Left ventricle myocardium inferior (tissue), 1 donor: Measurements from ENCODE around the gene SLC37A4. TPM values are rescaled to one million over a fixed set of nuclear protein-coding genes. Genes with fewer than 3 reads are reported as not detected.

Experiments used
- DNase-seq: peaks from one replicate; pipeline ENCODE4 v3.0.0-alpha.2; 2020
- H3K27ac ChIP-seq: fragments of 200-600 bp; replicated peaks from 2 replicates; pipeline ENCODE4 v1.8.0; 2021
- H3K27me3 ChIP-seq: fragments of 200-600 bp; 2 replicates; pipeline ENCODE4 v1.8.0; 2021; ENCODE audit warnings: low read depth
- H3K36me3 ChIP-seq: fragments of 200-600 bp; 2 replicates; pipeline ENCODE4 v1.8.0; 2021
- H3K4me1 ChIP-seq: fragments of 200-600 bp; 2 replicates; pipeline ENCODE4 v1.8.0; 2021
- H3K4me3 ChIP-seq: fragments of 200-600 bp; 2 replicates; pipeline ENCODE4 v1.8.0; 2021; ENCODE audit warnings: mild to moderate bottlenecking, moderate library complexity
- H3K9me3 ChIP-seq: fragments of 200-600 bp; replicated peaks from 2 replicates; pipeline ENCODE4 v1.8.0; 2021
- intact Hi-C: fragments of 100-400 bp; cut with micrococcal nuclease; formaldehyde crosslinking; loops from one replicate; pipeline ENCODE4 v1.11.0; 2022
- long read RNA-seq: library from polyadenylated mRNA; unstranded; transcript quantifications from one replicate; pipeline ENCODE4 v2.0.0, GENCODE V29; 2021
- total RNA-seq: library from RNA; stranded (reverse); fragmentation: NEBNext Ultra II Directional; extraction: Animal tissue kit (Norgen Biotek cat#: 25700); gene quantifications from one replicate; pipeline ENCODE4 v1.2.1, GENCODE V29; 2021
- TF ChIP-seq, protein P1 (sequence below): fragments of 200-600 bp; IDR thresholded peaks from 2 replicates; pipeline ENCODE4 v1.8.0; 2021; ENCODE audit warnings: antibody characterized with exemption, mild to moderate bottlenecking, borderline replicate concordance
- donor health status: DM: no; HTN: yes; CAD: no; lungs with severe emphysema.

Gene SLC37A4
- 5.4 TPM for total RNA-seq
- long read RNA-seq, partial matches to known transcripts, result 4 of 25 reads
- long read RNA-seq, other reads (novel, unspliced or antisense), result 19 of 25 reads

DNA sequence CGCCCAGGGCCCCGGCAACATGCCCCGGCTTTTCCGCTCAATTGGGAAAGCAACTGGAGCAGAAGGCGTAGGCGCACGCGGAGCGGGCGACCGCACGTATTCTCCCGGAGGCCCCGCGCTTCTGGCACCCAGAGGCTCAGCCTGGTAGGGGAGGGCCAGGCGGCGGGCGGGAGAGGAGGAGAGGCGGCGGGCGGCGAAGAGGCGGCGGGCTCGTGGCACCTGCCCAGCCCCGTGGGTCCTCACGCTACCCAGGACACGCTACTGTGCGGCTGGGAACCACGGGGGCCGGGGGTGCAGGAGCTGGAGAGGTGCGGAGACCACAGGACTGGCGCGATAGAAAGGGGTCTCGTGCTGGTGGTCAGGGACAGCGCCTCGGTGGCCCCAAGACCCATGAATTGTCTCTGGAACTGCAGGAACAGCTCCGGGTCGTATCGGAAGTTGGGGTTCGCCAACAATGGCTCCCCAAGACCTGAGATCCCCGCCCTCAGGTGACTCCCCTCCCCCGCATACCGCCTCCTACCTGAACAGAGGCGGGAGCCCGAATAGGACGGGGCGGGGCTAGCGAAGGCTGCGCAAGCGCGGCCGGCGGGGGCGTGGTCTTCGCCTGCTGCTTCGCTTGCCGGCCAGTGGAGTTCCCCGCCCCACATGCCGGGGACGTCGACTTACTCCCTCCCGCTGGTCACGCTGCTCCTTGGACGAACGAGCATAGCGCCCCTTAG, at the start of gene SLC37A4:
Gene SLC37A4 (minus strand): TSS at position 549 of the 719 bp plus-strand sequence.
- Histone ChIP-seq H3K4me3 (peak within 1 kb of the TSS; percentile 96), H3K9me3 (no peaks in the 10 kb centered on the region), H3K4me1 (peaks cover 27% of the 10 kb centered on the region), H3K27ac (peak within 1 kb of the TSS; percentile 81), H3K27me3 (no peaks in the 10 kb centered on the region), H3K36me3 (peaks cover 11% of the 10 kb centered on the region)
- TF ChIP-seq, protein P1, sequence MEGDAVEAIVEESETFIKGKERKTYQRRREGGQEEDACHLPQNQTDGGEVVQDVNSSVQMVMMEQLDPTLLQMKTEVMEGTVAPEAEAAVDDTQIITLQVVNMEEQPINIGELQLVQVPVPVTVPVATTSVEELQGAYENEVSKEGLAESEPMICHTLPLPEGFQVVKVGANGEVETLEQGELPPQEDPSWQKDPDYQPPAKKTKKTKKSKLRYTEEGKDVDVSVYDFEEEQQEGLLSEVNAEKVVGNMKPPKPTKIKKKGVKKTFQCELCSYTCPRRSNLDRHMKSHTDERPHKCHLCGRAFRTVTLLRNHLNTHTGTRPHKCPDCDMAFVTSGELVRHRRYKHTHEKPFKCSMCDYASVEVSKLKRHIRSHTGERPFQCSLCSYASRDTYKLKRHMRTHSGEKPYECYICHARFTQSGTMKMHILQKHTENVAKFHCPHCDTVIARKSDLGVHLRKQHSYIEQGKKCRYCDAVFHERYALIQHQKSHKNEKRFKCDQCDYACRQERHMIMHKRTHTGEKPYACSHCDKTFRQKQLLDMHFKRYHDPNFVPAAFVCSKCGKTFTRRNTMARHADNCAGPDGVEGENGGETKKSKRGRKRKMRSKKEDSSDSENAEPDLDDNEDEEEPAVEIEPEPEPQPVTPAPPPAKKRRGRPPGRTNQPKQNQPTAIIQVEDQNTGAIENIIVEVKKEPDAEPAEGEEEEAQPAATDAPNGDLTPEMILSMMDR, result no peak
- intact Hi-C loops, result no loop called here
- DNase-seq, result peak; percentile 98

DNA sequence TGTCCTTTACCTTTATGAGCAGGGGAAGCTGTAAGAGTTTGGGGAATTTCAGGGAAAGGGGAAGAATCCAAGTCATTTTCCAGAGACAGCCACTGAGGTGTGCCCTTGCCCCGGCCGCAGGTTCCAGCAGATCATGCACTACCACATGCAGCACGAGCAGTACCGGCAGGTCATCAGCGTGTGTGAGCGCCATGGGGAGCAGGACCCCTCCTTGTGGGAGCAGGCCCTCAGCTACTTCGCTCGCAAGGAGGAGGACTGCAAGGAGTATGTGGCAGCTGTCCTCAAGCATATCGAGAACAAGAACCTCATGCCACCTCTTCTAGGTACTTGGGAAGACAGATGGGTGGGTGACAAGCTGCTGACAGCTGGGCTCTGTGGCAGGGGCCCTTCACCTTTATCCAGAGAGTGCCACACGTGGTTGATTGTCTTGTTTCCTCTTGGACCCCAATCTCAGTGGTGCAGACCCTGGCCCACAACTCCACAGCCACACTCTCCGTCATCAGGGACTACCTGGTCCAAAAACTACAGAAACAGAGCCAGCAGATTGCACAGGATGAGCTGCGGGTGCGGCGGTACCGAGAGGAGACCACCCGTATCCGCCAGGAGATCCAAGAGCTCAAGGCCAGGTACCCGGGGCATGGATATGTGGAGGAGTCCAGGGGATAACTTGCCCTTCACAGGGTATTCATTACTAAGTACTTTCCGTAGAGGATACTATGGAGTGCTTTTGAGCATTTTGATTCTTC, 48.2 kb upstream of the SLC37A4 start:
- Histone ChIP-seq H3K27me3 (no peaks in the 10 kb centered on the region), H3K27ac (no peak overlapping the region), H3K4me3 (no peak overlapping the region), H3K9me3 (no peaks in the 10 kb centered on the region), H3K36me3 (peaks cover 89% of the 10 kb centered on the region), H3K4me1 (no peaks in the 10 kb centered on the region)
- intact Hi-C loops, result no loop called here
- TF ChIP-seq, protein P1, result no peak
- no peak for DNase-seq

DNA sequence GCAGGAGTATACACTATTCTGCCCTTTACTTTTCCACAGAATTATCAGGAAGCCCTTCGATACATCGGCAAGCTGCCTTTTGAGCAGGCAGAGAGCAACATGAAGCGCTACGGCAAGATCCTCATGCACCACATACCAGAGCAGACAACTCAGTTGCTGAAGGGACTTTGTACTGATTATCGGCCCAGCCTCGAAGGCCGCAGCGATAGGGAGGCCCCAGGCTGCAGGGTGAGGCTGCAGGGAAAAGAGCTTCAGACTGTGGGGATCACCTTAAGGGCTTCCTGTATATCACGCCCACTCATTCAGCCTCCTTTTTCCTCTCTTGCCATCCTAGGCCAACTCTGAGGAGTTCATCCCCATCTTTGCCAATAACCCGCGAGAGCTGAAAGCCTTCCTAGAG, 47.2 kb upstream of the SLC37A4 start:
- no peak for DNase-seq
- Histone ChIP-seq H3K4me1 (no peaks in the 10 kb centered on the region), H3K36me3 (peaks cover 99% of the 10 kb centered on the region), H3K27me3 (no peaks in the 10 kb centered on the region), H3K9me3 (no peaks in the 10 kb centered on the region), H3K27ac (no peak overlapping the region), H3K4me3 (no peak overlapping the region)
- intact Hi-C loops, result no loop called here
- TF ChIP-seq, protein P1, result no peak

DNA sequence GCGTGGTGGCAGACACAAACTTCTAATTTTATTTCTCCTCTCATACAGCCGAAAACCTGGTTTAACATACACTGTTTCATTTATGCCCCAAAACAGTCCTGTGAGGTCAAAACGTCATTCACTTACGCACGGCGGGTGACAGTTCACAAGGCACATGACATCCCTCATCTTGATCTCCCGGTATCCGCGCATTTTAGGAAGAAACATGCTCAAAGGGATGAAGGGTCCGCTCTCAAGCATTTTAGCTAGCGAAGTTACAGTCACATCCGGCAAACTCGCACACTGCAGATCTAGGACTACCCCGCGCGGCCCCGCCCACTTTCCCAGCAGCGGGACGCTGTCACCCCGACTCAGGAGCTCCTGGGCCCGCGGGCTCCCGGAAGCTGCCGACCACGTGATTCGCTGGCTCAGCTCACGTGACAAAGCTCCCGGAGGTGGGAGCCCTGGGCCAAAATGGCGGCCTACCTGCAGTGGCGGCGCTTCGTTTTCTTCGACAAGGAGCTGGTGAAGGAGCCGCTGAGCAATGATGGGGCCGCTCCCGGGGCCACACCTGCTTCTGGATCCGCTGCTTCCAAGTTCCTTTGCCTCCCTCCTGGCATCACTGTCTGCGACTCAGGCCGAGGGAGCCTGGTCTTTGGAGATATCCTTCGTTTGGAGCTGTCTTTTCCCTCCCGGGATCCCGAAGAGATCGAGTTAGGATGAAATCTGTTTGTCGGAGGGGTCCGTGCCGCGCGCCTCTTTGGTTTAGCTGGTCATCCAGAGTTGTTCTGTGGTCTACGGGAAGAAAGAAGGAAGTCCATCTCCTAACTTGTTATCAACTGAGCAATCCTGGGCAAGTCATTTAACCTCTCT, 36.9 kb upstream of the SLC37A4 start, which contains the start of gene VPS11:
Gene VPS11 (plus strand): TSS at position 448 of the 852 bp plus-strand sequence. CDS start 6 bp downstream, at position 454.
- Histone ChIP-seq H3K4me3 (peak within 1 kb of the TSS; percentile 94), H3K4me1 (peaks cover 44% of the 10 kb centered on the region), H3K27me3 (no peaks in the 10 kb centered on the region), H3K27ac (peak within 1 kb of the TSS; percentile 91), H3K9me3 (no peaks in the 10 kb centered on the region), H3K36me3 (peaks cover 32% of the 10 kb centered on the region)
- DNase-seq, result peak; percentile 99
- intact Hi-C loops, result no loop called here
- TF ChIP-seq, protein P1, result no peak

DNA sequence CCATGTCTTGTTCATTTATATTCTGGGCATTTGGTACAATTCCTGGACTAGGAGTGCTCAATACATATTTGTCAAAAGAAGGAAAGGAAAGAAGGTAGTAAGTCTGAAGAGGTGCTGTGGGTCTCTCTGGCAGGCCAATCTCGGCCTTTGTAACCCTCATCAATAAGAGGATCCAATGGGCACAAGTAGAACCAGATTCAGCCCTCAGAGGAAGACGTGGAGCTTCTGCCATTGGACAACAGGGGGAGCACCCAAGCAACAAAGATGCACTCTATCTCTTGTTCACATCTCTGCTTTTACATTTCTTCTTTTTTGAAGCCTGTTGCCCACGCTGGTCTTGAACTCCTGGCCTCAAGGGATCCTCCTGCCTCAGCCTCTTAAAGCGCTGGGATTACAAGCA, 34.7 kb upstream of the SLC37A4 start:
- Histone ChIP-seq H3K27ac (no peak overlapping the region), H3K4me3 (no peak overlapping the region), H3K4me1 (peaks cover 52% of the 10 kb centered on the region), H3K9me3 (no peaks in the 10 kb centered on the region), H3K27me3 (no peaks in the 10 kb centered on the region), H3K36me3 (peaks cover 10% of the 10 kb centered on the region)
- intact Hi-C loops, result no loop called here
- no peak for DNase-seq
- TF ChIP-seq, protein P1, result no peak
